ENCODE results near the gene EMC9. TPM values are rescaled to one million over a fixed set of nuclear protein-coding genes. Genes with fewer than 3 reads are reported as not detected.

The EMC9 gene
- polyA plus RNA-seq, 2 of the 4 experiments (the other 2 are of a cell fraction) = 21.5 to 48.5 TPM

DNA sequence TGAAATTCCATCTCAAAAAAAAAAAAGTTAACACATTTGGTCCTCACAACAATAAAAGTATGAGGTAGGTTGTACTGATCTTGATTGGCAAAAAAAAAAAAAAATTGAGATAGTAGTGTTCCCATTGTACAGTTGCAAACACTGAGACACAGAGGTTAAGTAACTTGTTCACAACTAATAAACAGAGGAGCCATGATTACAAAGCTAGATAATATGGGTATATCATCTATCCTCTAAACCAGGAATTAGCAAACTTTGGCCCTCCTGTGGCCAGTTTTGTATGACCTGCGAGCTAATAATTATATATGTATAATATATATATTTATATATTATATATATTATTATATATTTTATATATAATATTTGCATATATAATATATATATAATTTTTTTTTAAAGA is 7.7 kb downstream of the EMC9 start:
- Histone ChIP-seq H3K4me1 (peaks cover 20% of the 10 kb centered on the region; the same call in 2 of the 3 replicates), H3K4me2 (no peak overlapping the region), H3K27ac (no peak overlapping the region), H3K4me3 (no peak overlapping the region), H3K9me3 (no peaks in the 10 kb centered on the region)
- 92% methylated on average over 1 of the region's 1 CpG for WGBS (ENCODE audit: missing lambda C conversion rate)
- FAIRE-seq (no peak), DNase-seq (ENCODE audit: low read depth in 1 of 2, low spot score in 1 of 2) (no peak), ATAC-seq (no peak)
- TF ChIP-seq, protein P1, sequence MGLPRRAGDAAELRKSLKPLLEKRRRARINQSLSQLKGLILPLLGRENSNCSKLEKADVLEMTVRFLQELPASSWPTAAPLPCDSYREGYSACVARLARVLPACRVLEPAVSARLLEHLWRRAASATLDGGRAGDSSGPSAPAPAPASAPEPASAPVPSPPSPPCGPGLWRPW (IDR thresholded peaks at IDR 0.05) = no peak
- ChIA-PET CTCF (interaction anchor here (0.6 to 2.4 kb wide), 9 partner anchors 14 to 575 kb away, joined by 3 to 13 read pairs (median 4); partner anchors contain the start of gene IRF9), POLR2A (interaction anchor here (1.7 to 5.2 kb wide), 2 partner anchors 8 to 19 kb away, joined by 4 to 48 read pairs; partner anchors contain the start of genes DCAF11, EMC9 and NRL)

DNA sequence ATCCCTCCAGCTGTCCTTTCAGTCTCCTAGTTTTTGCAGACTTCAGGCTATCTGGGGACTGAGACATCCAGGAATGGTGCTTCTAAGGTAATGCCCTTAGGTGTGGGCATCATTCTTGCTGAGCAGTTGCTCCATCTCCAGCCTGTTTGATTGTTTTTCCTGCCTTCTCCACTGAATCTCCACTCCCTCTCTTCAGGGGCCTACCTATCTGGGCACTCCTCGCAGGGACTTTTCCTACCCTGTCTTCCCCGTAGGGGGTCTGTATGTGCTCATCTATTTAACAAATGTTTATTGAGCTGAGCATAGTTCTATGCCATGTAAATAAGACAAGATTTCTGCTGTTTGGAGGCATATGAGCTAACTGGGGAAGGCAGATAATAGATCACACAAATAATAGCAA is 8.4 kb downstream of the EMC9 start:
- Histone ChIP-seq H3K27ac (no peak overlapping the region), H3K9me3 (no peaks in the 10 kb centered on the region), H3K4me1 (peaks cover 16% of the 10 kb centered on the region; the same call in 2 of the 3 replicates), H3K4me3 (no peak overlapping the region), H3K4me2 (no peak overlapping the region)
- TF ChIP-seq FOSB (CRISPR knock-in tag; IDR thresholded peaks at IDR 0.05) (no peak), RNF2 (IDR thresholded peaks at IDR 0.05; ENCODE audit: borderline replicate concordance, low read depth) (no peak), POLR2A (IDR thresholded peaks at IDR 0.05; ENCODE audit: low read length) (no peak), HDAC2 (IDR thresholded peaks at IDR 0.05) (no peak), MAFK (IDR thresholded peaks at IDR 0.05; ENCODE audit: partially characterized antibody) (no peak), RCOR1 (IDR thresholded peaks at IDR 0.05; ENCODE audit: low read depth, low read length) (no peak), NFE2L2 (conservative IDR thresholded peaks at IDR 0.05; ENCODE audit: low read length) (no peak), CHD2 (IDR thresholded peaks at IDR 0.05; ENCODE audit: low read length, partially characterized antibody) (no peak), CBX8 (IDR thresholded peaks at IDR 0.05) (no peak), ZNF302 (CRISPR knock-in tag; IDR thresholded peaks at IDR 0.05) (no peak), TFCP2L1 (CRISPR knock-in tag; IDR thresholded peaks at IDR 0.05) (no peak), FOSL2 (IDR thresholded peaks at IDR 0.05) (no peak), FOSL2 (CRISPR knock-in tag; IDR thresholded peaks at IDR 0.05) (no peak), SREBF2 (IDR thresholded peaks at IDR 0.05) (no peak), HOXB5 (CRISPR knock-in tag; IDR thresholded peaks at IDR 0.05) (no peak), MYC (IDR thresholded peaks at IDR 0.05; ENCODE audit: borderline replicate concordance, low read length) (no peak)
- TF ChIP-seq, protein P2, sequence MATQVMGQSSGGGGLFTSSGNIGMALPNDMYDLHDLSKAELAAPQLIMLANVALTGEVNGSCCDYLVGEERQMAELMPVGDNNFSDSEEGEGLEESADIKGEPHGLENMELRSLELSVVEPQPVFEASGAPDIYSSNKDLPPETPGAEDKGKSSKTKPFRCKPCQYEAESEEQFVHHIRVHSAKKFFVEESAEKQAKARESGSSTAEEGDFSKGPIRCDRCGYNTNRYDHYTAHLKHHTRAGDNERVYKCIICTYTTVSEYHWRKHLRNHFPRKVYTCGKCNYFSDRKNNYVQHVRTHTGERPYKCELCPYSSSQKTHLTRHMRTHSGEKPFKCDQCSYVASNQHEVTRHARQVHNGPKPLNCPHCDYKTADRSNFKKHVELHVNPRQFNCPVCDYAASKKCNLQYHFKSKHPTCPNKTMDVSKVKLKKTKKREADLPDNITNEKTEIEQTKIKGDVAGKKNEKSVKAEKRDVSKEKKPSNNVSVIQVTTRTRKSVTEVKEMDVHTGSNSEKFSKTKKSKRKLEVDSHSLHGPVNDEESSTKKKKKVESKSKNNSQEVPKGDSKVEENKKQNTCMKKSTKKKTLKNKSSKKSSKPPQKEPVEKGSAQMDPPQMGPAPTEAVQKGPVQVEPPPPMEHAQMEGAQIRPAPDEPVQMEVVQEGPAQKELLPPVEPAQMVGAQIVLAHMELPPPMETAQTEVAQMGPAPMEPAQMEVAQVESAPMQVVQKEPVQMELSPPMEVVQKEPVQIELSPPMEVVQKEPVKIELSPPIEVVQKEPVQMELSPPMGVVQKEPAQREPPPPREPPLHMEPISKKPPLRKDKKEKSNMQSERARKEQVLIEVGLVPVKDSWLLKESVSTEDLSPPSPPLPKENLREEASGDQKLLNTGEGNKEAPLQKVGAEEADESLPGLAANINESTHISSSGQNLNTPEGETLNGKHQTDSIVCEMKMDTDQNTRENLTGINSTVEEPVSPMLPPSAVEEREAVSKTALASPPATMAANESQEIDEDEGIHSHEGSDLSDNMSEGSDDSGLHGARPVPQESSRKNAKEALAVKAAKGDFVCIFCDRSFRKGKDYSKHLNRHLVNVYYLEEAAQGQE (IDR thresholded peaks at IDR 0.05) = no peak
- TF ChIP-seq, protein P3, sequence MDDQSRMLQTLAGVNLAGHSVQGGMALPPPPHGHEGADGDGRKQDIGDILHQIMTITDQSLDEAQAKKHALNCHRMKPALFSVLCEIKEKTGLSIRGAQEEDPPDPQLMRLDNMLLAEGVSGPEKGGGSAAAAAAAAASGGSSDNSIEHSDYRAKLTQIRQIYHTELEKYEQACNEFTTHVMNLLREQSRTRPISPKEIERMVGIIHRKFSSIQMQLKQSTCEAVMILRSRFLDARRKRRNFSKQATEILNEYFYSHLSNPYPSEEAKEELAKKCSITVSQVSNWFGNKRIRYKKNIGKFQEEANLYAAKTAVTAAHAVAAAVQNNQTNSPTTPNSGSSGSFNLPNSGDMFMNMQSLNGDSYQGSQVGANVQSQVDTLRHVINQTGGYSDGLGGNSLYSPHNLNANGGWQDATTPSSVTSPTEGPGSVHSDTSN (IDR thresholded peaks at IDR 0.05) = no peak
- TF ChIP-seq, protein P1 (IDR thresholded peaks at IDR 0.05) = no peak
- TF ChIP-seq, protein P4, sequence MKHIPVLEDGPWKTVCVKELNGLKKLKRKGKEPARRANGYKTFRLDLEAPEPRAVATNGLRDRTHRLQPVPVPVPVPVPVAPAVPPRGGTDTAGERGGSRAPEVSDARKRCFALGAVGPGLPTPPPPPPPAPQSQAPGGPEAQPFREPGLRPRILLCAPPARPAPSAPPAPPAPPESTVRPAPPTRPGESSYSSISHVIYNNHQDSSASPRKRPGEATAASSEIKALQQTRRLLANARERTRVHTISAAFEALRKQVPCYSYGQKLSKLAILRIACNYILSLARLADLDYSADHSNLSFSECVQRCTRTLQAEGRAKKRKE (CRISPR knock-in tag; IDR thresholded peaks at IDR 0.05; ENCODE audit: low read depth) = no peak
- TF ChIP-seq, protein P5, sequence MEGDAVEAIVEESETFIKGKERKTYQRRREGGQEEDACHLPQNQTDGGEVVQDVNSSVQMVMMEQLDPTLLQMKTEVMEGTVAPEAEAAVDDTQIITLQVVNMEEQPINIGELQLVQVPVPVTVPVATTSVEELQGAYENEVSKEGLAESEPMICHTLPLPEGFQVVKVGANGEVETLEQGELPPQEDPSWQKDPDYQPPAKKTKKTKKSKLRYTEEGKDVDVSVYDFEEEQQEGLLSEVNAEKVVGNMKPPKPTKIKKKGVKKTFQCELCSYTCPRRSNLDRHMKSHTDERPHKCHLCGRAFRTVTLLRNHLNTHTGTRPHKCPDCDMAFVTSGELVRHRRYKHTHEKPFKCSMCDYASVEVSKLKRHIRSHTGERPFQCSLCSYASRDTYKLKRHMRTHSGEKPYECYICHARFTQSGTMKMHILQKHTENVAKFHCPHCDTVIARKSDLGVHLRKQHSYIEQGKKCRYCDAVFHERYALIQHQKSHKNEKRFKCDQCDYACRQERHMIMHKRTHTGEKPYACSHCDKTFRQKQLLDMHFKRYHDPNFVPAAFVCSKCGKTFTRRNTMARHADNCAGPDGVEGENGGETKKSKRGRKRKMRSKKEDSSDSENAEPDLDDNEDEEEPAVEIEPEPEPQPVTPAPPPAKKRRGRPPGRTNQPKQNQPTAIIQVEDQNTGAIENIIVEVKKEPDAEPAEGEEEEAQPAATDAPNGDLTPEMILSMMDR (IDR thresholded peaks at IDR 0.05) = no peak
- ChIA-PET POLR2A (interaction anchor here (1.7 kb wide), 1 partner anchor 8 kb away, joined by 4 read pairs; the partner anchor contains the start of gene EMC9), CTCF (interaction anchor here (0.6 to 2.4 kb wide), 6 partner anchors 13 to 574 kb away, joined by 3 to 13 read pairs (median 4); partner anchors contain the start of gene IRF9)
- DNase-seq (ENCODE audit: low read depth in 1 of 2, low spot score in 1 of 2) = no peak
- no peak for FAIRE-seq
- no peak for ATAC-seq
- WGBS (ENCODE audit: missing lambda C conversion rate) = 96% methylated on average over 2 of the region's 2 CpGs

Measured in A549 (cell line).